Stomach (tissue), 4 donors: ENCODE measurements around the gene COG2.

Source experiments
- CTCF ChIP-seq, 7 experiments: fragments of 450-650 bp in 4 of 7; fragments of 200-600 bp in 3 of 7; sonication (generic) in 3 of 7; IDR thresholded peaks; one replicate each; pipeline ENCODE4 v1.5.1; 2016 to 2019; ENCODE audit warnings: antibody characterized with exemption in 7 of 7, control low read depth in 2 of 7, mild to moderate bottlenecking in 1 of 7
- EP300 ChIP-seq: sonication (generic); formaldehyde crosslinking; IDR thresholded peaks from one replicate; pipeline ENCODE4 v1.6.1; 2017; ENCODE audit warnings: antibody characterized with exemption
- POLR2A ChIP-seq, 4 donors: fragments of 450-650 bp; IDR thresholded peaks; one replicate each; pipeline ENCODE4 v1.6.1; 2016; ENCODE audit warnings: antibody characterized with exemption in 4 of 4, control low read depth in 2 of 4, mild to moderate bottlenecking in 1 of 4, moderate library complexity in 1 of 4

GRCh38 chr1:230708631-230709580 is 66.6 kb downstream of the COG2 start:
- TF ChIP-seq CTCF (IDR thresholded peaks at IDR 0.05): no peak
- no peak for TF ChIP-seq EP300
- no peak for TF ChIP-seq POLR2A (IDR thresholded peaks at IDR 0.05)
